Mesenchymal stem cell (in vitro differentiated cells and primary cell): ENCODE results near the gene CLIP1.

ENCODE experiments used
- DNase-seq: peaks from one replicate; pipeline ENCODE4 v3.0.0-alpha.2; 2013
- H2AFZ ChIP-seq: one replicate; pipeline ENCODE4 v1.6.1; 2013; ENCODE audit warnings: low read depth, mild to moderate bottlenecking, control low read depth, inconsistent platforms, low read length, moderate library complexity
- H2AK5ac ChIP-seq: 2 replicates; pipeline ENCODE4 v1.6.1; 2013; ENCODE audit warnings: low read length, moderate library complexity, mild to moderate bottlenecking, inconsistent platforms; ENCODE audit not compliant: severe bottlenecking
- H2BK120ac ChIP-seq: one replicate; pipeline ENCODE4 v1.6.1; 2013; ENCODE audit warnings: low read depth, mild to moderate bottlenecking, inconsistent platforms, low read length, moderate library complexity
- H2BK12ac ChIP-seq, 2 experiments: one replicate each; pipeline ENCODE4 v1.6.1; 2013; ENCODE audit warnings: inconsistent platforms in 2 of 2, low read length in 2 of 2, mild to moderate bottlenecking in 2 of 2, moderate library complexity in 2 of 2, control low read depth in 1 of 2
- H2BK15ac ChIP-seq: one replicate; pipeline ENCODE4 v1.6.1; 2013; ENCODE audit warnings: mild to moderate bottlenecking, low read depth, inconsistent platforms; ENCODE audit not compliant: poor library complexity, severe bottlenecking
- H2BK5ac ChIP-seq: 2 replicates; pipeline ENCODE4 v1.6.1; 2013; ENCODE audit warnings: low read depth, mild to moderate bottlenecking, low read length, control low read depth, inconsistent platforms; ENCODE audit not compliant: poor library complexity, severe bottlenecking
- H3K14ac ChIP-seq, 2 experiments: one replicate each; pipeline ENCODE4 v1.6.1; 2013; ENCODE audit warnings: inconsistent platforms in 2 of 2, low read length in 2 of 2, control low read depth in 1 of 2, mild to moderate bottlenecking in 1 of 2, moderate library complexity in 1 of 2
- H3K18ac ChIP-seq, 2 experiments: one replicate each; pipeline ENCODE4 v1.6.1; 2013; ENCODE audit warnings: inconsistent platforms in 2 of 2, low read length in 2 of 2, control low read depth in 1 of 2, low read depth in 1 of 2, mild to moderate bottlenecking in 1 of 2
- H3K23ac ChIP-seq, 2 experiments: one replicate each; pipeline ENCODE4 v1.6.1; 2013; ENCODE audit warnings: inconsistent platforms in 2 of 2, low read length in 2 of 2, mild to moderate bottlenecking in 2 of 2, moderate library complexity in 2 of 2, control low read depth in 1 of 2
- H3K27ac ChIP-seq: 2 replicates; pipeline ENCODE4 v1.5.1; 2013; ENCODE audit warnings: mild to moderate bottlenecking, moderate library complexity, low read length, control low read depth, inconsistent platforms; ENCODE audit not compliant: poor library complexity, severe bottlenecking
- H3K27me3 ChIP-seq, 2 experiments: 2 replicates each; pipeline versions ENCODE4 v1.6.1 to v1.7.0; 2013; ENCODE audit warnings: low read length in 2 of 2, mild to moderate bottlenecking in 2 of 2, moderate library complexity in 2 of 2, control low read depth in 1 of 2, inconsistent platforms in 1 of 2; ENCODE audit not compliant: control insufficient read depth in 1 of 2, insufficient read depth in 1 of 2
- H3K36me3 ChIP-seq, 2 experiments: 2 replicates each; pipeline versions ENCODE4 v1.6.1 to v1.7.0; 2013; ENCODE audit warnings: low read length in 2 of 2, control low read depth in 1 of 2, inconsistent platforms in 1 of 2, low read depth in 1 of 2, mild to moderate bottlenecking in 1 of 2; ENCODE audit not compliant: insufficient read depth in 2 of 2, control insufficient read depth in 1 of 2
- H3K4ac ChIP-seq, 2 experiments: one replicate each; pipeline ENCODE4 v1.6.1; 2013; ENCODE audit warnings: inconsistent platforms in 2 of 2, low read length in 2 of 2, mild to moderate bottlenecking in 2 of 2, moderate library complexity in 2 of 2, control low read depth in 1 of 2, low read depth in 1 of 2
- H3K4me1 ChIP-seq: 2 replicates; pipeline ENCODE4 v1.6.1; 2013; ENCODE audit warnings: low read depth, low read length, control low read depth; ENCODE audit not compliant: control insufficient read depth, insufficient read depth
- H3K4me2 ChIP-seq: 2 replicates; pipeline ENCODE4 v1.6.1; 2013; ENCODE audit warnings: low read length, mild to moderate bottlenecking, inconsistent platforms; ENCODE audit not compliant: poor library complexity, severe bottlenecking
- H3K4me3 ChIP-seq, 2 experiments: 2 replicates each; pipeline versions ENCODE4 v1.5.1 to v1.7.0; 2013; ENCODE audit warnings: low read length in 2 of 2, mild to moderate bottlenecking in 2 of 2, control low read depth in 1 of 2, low read depth in 1 of 2; ENCODE audit not compliant: insufficient read depth in 1 of 2
- H3K79me1 ChIP-seq: replicated peaks from 2 replicates; pipeline ENCODE4 v1.6.1; 2013; ENCODE audit warnings: mild to moderate bottlenecking, control low read depth, low read length, inconsistent platforms; ENCODE audit not compliant: poor library complexity, severe bottlenecking
- H3K9ac ChIP-seq: 2 replicates; pipeline ENCODE4 v1.7.0; 2013; ENCODE audit warnings: mild to moderate bottlenecking, low read length, moderate library complexity
- H3K9me3 ChIP-seq: 2 replicates; pipeline ENCODE4 v1.7.0; 2013; ENCODE audit warnings: mild to moderate bottlenecking, low read length; ENCODE audit not compliant: control insufficient read depth
- H4K8ac ChIP-seq: one replicate; pipeline ENCODE4 v1.6.1; 2013; ENCODE audit warnings: inconsistent platforms, mild to moderate bottlenecking, low read length, moderate library complexity
- H4K91ac ChIP-seq: one replicate; pipeline ENCODE4 v1.6.1; 2013; ENCODE audit warnings: mild to moderate bottlenecking, low read length, inconsistent platforms
- WGBS: methylation state at CpG from one replicate; pipeline ENCODE4 v1.1.7; 2013; ENCODE audit warnings: mixed read lengths; 5-methylcytosine and 5-hydroxymethylcytosine counted together

Gene CLIP1

DNA sequence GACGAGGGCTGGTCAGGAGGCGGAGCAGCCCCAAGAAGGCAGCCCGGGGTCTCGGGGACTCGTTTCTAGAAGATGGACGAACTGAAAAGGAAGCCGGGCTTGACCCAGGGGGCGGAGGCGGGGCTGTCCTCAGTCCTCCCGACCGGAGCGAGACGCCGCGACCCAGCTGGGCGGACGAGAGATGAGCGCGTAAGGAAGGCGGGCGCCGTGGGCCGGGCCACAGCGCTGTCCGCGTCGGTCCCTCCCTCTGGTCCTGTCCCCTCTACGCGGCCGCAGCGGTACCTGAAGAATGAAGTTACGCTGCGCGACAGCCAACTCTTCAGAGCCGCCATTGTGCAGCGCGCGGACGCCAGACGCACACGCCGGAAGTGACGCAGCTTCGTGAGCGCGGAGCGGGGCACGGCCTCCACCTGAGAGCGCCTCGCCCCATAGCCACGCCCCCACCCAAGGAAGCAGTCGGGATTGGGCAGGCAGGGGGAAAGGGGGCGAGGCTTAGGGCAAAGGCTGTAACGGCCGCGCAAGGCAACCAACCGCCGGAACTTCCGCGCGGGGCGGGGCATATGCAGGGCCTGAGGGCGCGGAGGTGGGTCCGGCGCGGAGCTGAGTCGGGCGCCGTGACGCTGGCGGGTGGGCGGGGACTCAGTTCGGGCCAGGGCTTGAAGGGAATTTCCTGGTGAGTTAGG is 196.6 kb downstream of the CLIP1 start, which contains the start of gene DIABLO:
TSS of gene DIABLO (minus strand) at position 370 of the 683 bp plus-strand sequence. CDS start at position 332, 38 bp downstream.
- Histone ChIP-seq H3K9ac (peak within 1 kb of the TSS; percentile 98), H3K79me1 (peaks cover 15% of the 10 kb centered on the region), H4K8ac (peak within 1 kb of the TSS; percentile 94), H2AK5ac (no peak within 1 kb of the TSS), H3K4me3 (peak within 1 kb of the TSS; percentile 88 to 99), H3K9me3 (no peaks in the 10 kb centered on the region), H3K18ac (peak within 1 kb of the TSS; percentile 90 to 97), H4K91ac (peak within 1 kb of the TSS; percentile 94), H3K27ac (peak within 1 kb of the TSS; percentile 79), H3K36me3 (peaks cover 36 to 66% of the 10 kb centered on the region in 2 experiments), H2BK5ac (peak within 1 kb of the TSS; percentile 77), H2BK15ac (peak within 1 kb of the TSS; percentile 96), H3K14ac (peak within 1 kb of the TSS in 1 of 2 experiments; percentile 95), H3K4me2 (peak within 1 kb of the TSS; percentile 79), H2AFZ (peak within 1 kb of the TSS; percentile 94), H2BK12ac (peak within 1 kb of the TSS in 1 of 2 experiments; percentile 22), H3K23ac (peak within 1 kb of the TSS in 1 of 2 experiments; percentile 96), H3K4ac (peak within 1 kb of the TSS in 1 of 2 experiments; percentile 89), H3K4me1 (peaks cover 23% of the 10 kb centered on the region), H3K27me3 (no peaks in the 10 kb centered on the region), H2BK120ac (no peak within 1 kb of the TSS)
- WGBS, result 1% methylated on average over 59 of the region's 74 CpGs
- DNase-seq, result peak; percentile 99
